ENCODE data around the gene RTN4IP1.

The RTN4IP1 gene

GRCh38 chr6:106534564-106534982 is 94.7 kb downstream of the RTN4IP1 start:
- no peaks in the 10 kb centered on the region for H3K9me3 Mint-ChIP-seq
- H3K36me3 Mint-ChIP-seq (ENCODE audit: low read depth) = peaks cover 67% of the 10 kb centered on the region
- H3K27ac Mint-ChIP-seq = peak overlapping the region; percentile 86
- peaks cover 91% of the 10 kb centered on the region for H3K4me1 Mint-ChIP-seq (ENCODE audit: low read depth)
- peak overlapping the region; percentile 41 for H3K4me3 Mint-ChIP-seq
- no peaks in the 10 kb centered on the region for H3K27me3 Mint-ChIP-seq

GRCh38 chr6:106534004-106534403 is 95.3 kb downstream of the RTN4IP1 start:
- Mint-ChIP-seq H3K27me3 (no peaks in the 10 kb centered on the region), H3K36me3 (ENCODE audit: low read depth) (peaks cover 71% of the 10 kb centered on the region), H3K4me3 (peak overlapping the region; percentile 41), H3K9me3 (no peaks in the 10 kb centered on the region), H3K27ac (peak overlapping the region; percentile 86), H3K4me1 (ENCODE audit: low read depth) (peaks cover 90% of the 10 kb centered on the region)

- Mint-ChIP-seq H3K27me3 (no peaks in the 10 kb centered on the region), H3K4me3 (no peak overlapping the region), H3K4me1 (ENCODE audit: low read depth) (peaks cover 87% of the 10 kb centered on the region), H3K27ac (peak overlapping the region; percentile 74), H3K9me3 (no peaks in the 10 kb centered on the region), H3K36me3 (ENCODE audit: low read depth) (peaks cover 75% of the 10 kb centered on the region)
Measured at GRCh38 chr6:106533054-106533453, 96.2 kb downstream of the RTN4IP1 start.

- peaks cover 68% of the 10 kb centered on the region for H3K36me3 Mint-ChIP-seq (ENCODE audit: low read depth)
- no peaks in the 10 kb centered on the region for H3K9me3 Mint-ChIP-seq
- peaks cover 88% of the 10 kb centered on the region for H3K4me1 Mint-ChIP-seq (ENCODE audit: low read depth)
- no peak overlapping the region for H3K27ac Mint-ChIP-seq
- H3K27me3 Mint-ChIP-seq = no peaks in the 10 kb centered on the region
- no peak overlapping the region for H3K4me3 Mint-ChIP-seq
Measured at GRCh38 chr6:106530502-106530901, 98.8 kb downstream of the RTN4IP1 start.

- H3K4me1 Mint-ChIP-seq (ENCODE audit: low read depth) = peaks cover 88% of the 10 kb centered on the region
- H3K9me3 Mint-ChIP-seq = no peaks in the 10 kb centered on the region
- no peak overlapping the region for H3K27ac Mint-ChIP-seq
- H3K36me3 Mint-ChIP-seq (ENCODE audit: low read depth) = peaks cover 68% of the 10 kb centered on the region
- H3K27me3 Mint-ChIP-seq = no peaks in the 10 kb centered on the region
- no peak overlapping the region for H3K4me3 Mint-ChIP-seq
Measured at GRCh38 chr6:106530026-106530425, 99.3 kb downstream of the RTN4IP1 start.

GRCh38 chr6:106529438-106529837 is 99.9 kb downstream of the RTN4IP1 start:
- peaks cover 67% of the 10 kb centered on the region for H3K36me3 Mint-ChIP-seq (ENCODE audit: low read depth)
- peaks cover 87% of the 10 kb centered on the region for H3K4me1 Mint-ChIP-seq (ENCODE audit: low read depth)
- H3K27ac Mint-ChIP-seq = peak overlapping the region; percentile 34
- no peak overlapping the region for H3K4me3 Mint-ChIP-seq
- no peaks in the 10 kb centered on the region for H3K27me3 Mint-ChIP-seq
- H3K9me3 Mint-ChIP-seq = no peaks in the 10 kb centered on the region

- H3K36me3 Mint-ChIP-seq (ENCODE audit: low read depth) = peaks cover 65% of the 10 kb centered on the region
- H3K9me3 Mint-ChIP-seq = no peaks in the 10 kb centered on the region
- peaks cover 87% of the 10 kb centered on the region for H3K4me1 Mint-ChIP-seq (ENCODE audit: low read depth)
- H3K27ac Mint-ChIP-seq = peak overlapping the region; percentile 95
- H3K4me3 Mint-ChIP-seq = peak overlapping the region; percentile 38
- no peaks in the 10 kb centered on the region for H3K27me3 Mint-ChIP-seq
Measured at GRCh38 chr6:106528521-106528920, 100.8 kb downstream of the RTN4IP1 start.

- Mint-ChIP-seq H3K4me3 (peak overlapping the region; percentile 38), H3K4me1 (ENCODE audit: low read depth) (peaks cover 87% of the 10 kb centered on the region), H3K27ac (peak overlapping the region; percentile 95), H3K9me3 (no peaks in the 10 kb centered on the region), H3K36me3 (ENCODE audit: low read depth) (peaks cover 59% of the 10 kb centered on the region), H3K27me3 (no peaks in the 10 kb centered on the region)
Measured at GRCh38 chr6:106527979-106528378, 101.3 kb downstream of the RTN4IP1 start.

GRCh38 chr6:106527117-106527516 is 102.2 kb downstream of the RTN4IP1 start:
- H3K4me1 Mint-ChIP-seq (ENCODE audit: low read depth) = peaks cover 87% of the 10 kb centered on the region
- H3K36me3 Mint-ChIP-seq (ENCODE audit: low read depth) = peaks cover 51% of the 10 kb centered on the region
- H3K9me3 Mint-ChIP-seq = no peaks in the 10 kb centered on the region
- H3K27ac Mint-ChIP-seq = peak overlapping the region; percentile 28
- H3K4me3 Mint-ChIP-seq = no peak overlapping the region
- no peaks in the 10 kb centered on the region for H3K27me3 Mint-ChIP-seq

GRCh38 chr6:106525882-106526275 is 103.4 kb downstream of the RTN4IP1 start:
- peaks cover 46% of the 10 kb centered on the region for H3K36me3 Mint-ChIP-seq (ENCODE audit: low read depth)
- H3K27ac Mint-ChIP-seq = peak overlapping the region; percentile 95
- H3K4me3 Mint-ChIP-seq = peak overlapping the region; percentile 83
- no peaks in the 10 kb centered on the region for H3K9me3 Mint-ChIP-seq
- H3K27me3 Mint-ChIP-seq = no peaks in the 10 kb centered on the region
- peaks cover 90% of the 10 kb centered on the region for H3K4me1 Mint-ChIP-seq (ENCODE audit: low read depth)

GRCh38 chr6:106525107-106525881 is 104.0 kb downstream of the RTN4IP1 start:
- no peaks in the 10 kb centered on the region for H3K27me3 Mint-ChIP-seq
- peaks cover 46% of the 10 kb centered on the region for H3K36me3 Mint-ChIP-seq (ENCODE audit: low read depth)
- peak overlapping the region; percentile 95 for H3K27ac Mint-ChIP-seq
- H3K9me3 Mint-ChIP-seq = no peaks in the 10 kb centered on the region
- peak overlapping the region; percentile 83 for H3K4me3 Mint-ChIP-seq
- peaks cover 91% of the 10 kb centered on the region for H3K4me1 Mint-ChIP-seq (ENCODE audit: low read depth)

GRCh38 chr6:106522562-106523250 is 106.6 kb downstream of the RTN4IP1 start:
- H3K9me3 Mint-ChIP-seq = no peaks in the 10 kb centered on the region
- peaks cover 93% of the 10 kb centered on the region for H3K4me1 Mint-ChIP-seq (ENCODE audit: low read depth)
- H3K36me3 Mint-ChIP-seq (ENCODE audit: low read depth) = peaks cover 35% of the 10 kb centered on the region
- no peaks in the 10 kb centered on the region for H3K27me3 Mint-ChIP-seq
- peak overlapping the region; percentile 83 for H3K4me3 Mint-ChIP-seq
- H3K27ac Mint-ChIP-seq = peak overlapping the region; percentile 95

Data from stimulated activated naive CD8-positive, alpha-beta T cell treated with anti-CD3 and anti-CD28 coated beads, Interleukin-15, Interleukin-2, amounts not matched to agents 100 ng/mL and 50 ng/mL, for 24 hours (primary cell).